IMR-90 (cell line): Measurements from ENCODE around the gene ATP6V1E1. TPM values are rescaled to one million over a fixed set of nuclear protein-coding genes. Genes with fewer than 3 reads are reported as not detected.

ENCODE experiments used
- ATAC-seq: fragments of 200-7000 bp; cut with Tn5 transposase; 2 replicates; pipeline ENCODE4 v1.9.1; 2020; ENCODE audit warnings: low read depth, mild to moderate bottlenecking, moderate library complexity
- BruUV-seq: library from RNA; stranded (reverse); fragments of 400-500 nt; replicated peaks from 2 replicates; lab custom pipeline; 2021; lab: Mats Ljungman, UMichigan
- CTCF ChIA-PET: fragments of 300-600 bp; formaldehyde crosslinking; extraction: SDS; loops from one replicate; lab custom pipeline; 2021; ENCODE audit warnings: antibody characterized with exemption; lab: Yijun Ruan, JAX
- POLR2A ChIA-PET: fragments of 300-600 bp; sonication (Branson Sonifier 250); formaldehyde crosslinking; loops from one replicate; lab custom pipeline; 2022; ENCODE audit warnings: antibody characterized with exemption; ENCODE audit not compliant: unreplicated experiment; lab: Charles Lee
- DNase-seq: peaks from one replicate; pipeline ENCODE4 v3.0.0; 2013
- H2AFZ ChIP-seq: replicated peaks from 2 replicates; pipeline ENCODE3; 2013; ENCODE audit warnings: low read length, mild to moderate bottlenecking; ENCODE audit not compliant: poor library complexity
- H2AK5ac ChIP-seq: 2 replicates; pipeline ENCODE4 v1.6.1; 2013; ENCODE audit warnings: low read depth, low read length, inconsistent platforms
- H2AK9ac ChIP-seq: replicated peaks from 2 replicates; pipeline ENCODE3; 2013; ENCODE audit warnings: mild to moderate bottlenecking, low read depth, low read length, moderate library complexity; ENCODE audit not compliant: poor library complexity
- H2BK120ac ChIP-seq: 2 replicates; pipeline ENCODE4 v1.6.1; 2013; ENCODE audit warnings: low read depth, low read length, inconsistent platforms
- H2BK15ac ChIP-seq: 3 replicates; pipeline ENCODE4 v1.6.1; 2013; ENCODE audit warnings: low read depth, low read length, inconsistent platforms
- H2BK20ac ChIP-seq: 2 replicates; pipeline ENCODE4 v1.6.1; 2013; ENCODE audit warnings: low read depth, mild to moderate bottlenecking, inconsistent platforms, low read length, moderate library complexity
- H2BK5ac ChIP-seq: 2 replicates; pipeline ENCODE4 v1.6.1; 2013; ENCODE audit warnings: mild to moderate bottlenecking, low read depth, low read length, inconsistent platforms; ENCODE audit not compliant: poor library complexity, severe bottlenecking
- H3K14ac ChIP-seq: replicated peaks from 2 replicates; pipeline ENCODE4 v1.6.1; 2013; ENCODE audit warnings: low read depth, low read length, inconsistent platforms
- H3K18ac ChIP-seq: 2 replicates; pipeline ENCODE4 v1.6.1; 2013; ENCODE audit warnings: low read depth, low read length, control low read depth
- H3K23ac ChIP-seq: 2 replicates; pipeline ENCODE4 v1.6.1; 2013; ENCODE audit warnings: low read depth, low read length, inconsistent platforms
- H3K27ac ChIP-seq: 2 replicates; pipeline ENCODE4 v1.5.1; 2013; ENCODE audit warnings: mild to moderate bottlenecking, control low read depth, low read length; ENCODE audit not compliant: insufficient read depth
- H3K27me3 ChIP-seq: 2 replicates; pipeline ENCODE4 v1.6.1; 2013; ENCODE audit warnings: low read length; ENCODE audit not compliant: control insufficient read depth, insufficient read depth
- H3K36me3 ChIP-seq: 2 replicates; pipeline ENCODE4 v1.6.1; 2013; ENCODE audit warnings: low read length, mixed read lengths; ENCODE audit not compliant: control insufficient read depth, insufficient read depth
- H3K4ac ChIP-seq: 2 replicates; pipeline ENCODE4 v1.6.1; 2013; ENCODE audit warnings: low read depth, low read length, inconsistent platforms
- H3K4me1 ChIP-seq: 2 replicates; pipeline ENCODE4 v1.6.1; 2013; ENCODE audit warnings: low read length, mixed read lengths; ENCODE audit not compliant: control insufficient read depth, insufficient read depth
- H3K4me2 ChIP-seq: 2 replicates; pipeline ENCODE4 v1.6.1; 2013; ENCODE audit warnings: low read depth, mild to moderate bottlenecking, control low read depth, low read length, moderate library complexity
- H3K4me3 ChIP-seq: 2 replicates; pipeline ENCODE4 v1.5.1; 2013; ENCODE audit warnings: low read depth, mild to moderate bottlenecking, control low read depth, low read length, moderate library complexity; ENCODE audit not compliant: insufficient read depth
- H3K56ac ChIP-seq: 2 replicates; pipeline ENCODE4 v1.6.1; 2013; ENCODE audit warnings: low read length, inconsistent platforms; ENCODE audit not compliant: insufficient read depth; ENCODE audit errors: extremely low read depth
- H3K79me1 ChIP-seq, 2 experiments: 2 replicates each; pipeline ENCODE4 v1.6.1; 2013; ENCODE audit warnings: low read length in 2 of 2, inconsistent platforms in 1 of 2, low read depth in 1 of 2
- H3K9ac ChIP-seq: 2 replicates; pipeline ENCODE4 v1.6.1; 2013; ENCODE audit warnings: low read depth, low read length, control low read depth
- H3K9me1 ChIP-seq: 2 replicates; pipeline ENCODE4 v1.6.1; 2013; ENCODE audit warnings: low read length, inconsistent platforms; ENCODE audit not compliant: insufficient read depth
- H3K9me3 ChIP-seq: 2 replicates; pipeline ENCODE4 v1.6.1; 2013; ENCODE audit warnings: low read length; ENCODE audit not compliant: control insufficient read depth, insufficient read depth
- H4K20me1 ChIP-seq: 2 replicates; pipeline ENCODE4 v1.6.1; 2013; ENCODE audit warnings: low read length, inconsistent platforms; ENCODE audit not compliant: insufficient read depth
- H4K5ac ChIP-seq: 2 replicates; pipeline ENCODE4 v1.6.1; 2013; ENCODE audit warnings: mild to moderate bottlenecking, low read depth, low read length, control low read depth
- H4K8ac ChIP-seq, 2 experiments: 2 replicates each; pipeline ENCODE4 v1.6.1; 2013; ENCODE audit warnings: low read depth in 2 of 2, low read length in 2 of 2, control low read depth in 1 of 2, inconsistent platforms in 1 of 2
- H4K91ac ChIP-seq: 2 replicates; pipeline ENCODE4 v1.6.1; 2013; ENCODE audit warnings: low read depth, low read length, inconsistent platforms; ENCODE audit not compliant: insufficient read depth
- BHLHE40 ChIP-seq: fragments of 150-350 bp; IDR thresholded peaks from 2 replicates; pipeline ENCODE4 v1.6.1; 2016; ENCODE audit warnings: mild to moderate bottlenecking, low read depth, low read length
- CEBPB ChIP-seq: IDR thresholded peaks from 2 replicates; pipeline ENCODE4 v1.6.1; 2012; ENCODE audit warnings: low read depth, low read length, improper control_type of control experiment
- FOS ChIP-seq: fragments of 150-350 bp; IDR thresholded peaks from 2 replicates; pipeline ENCODE4 v1.6.1; 2016; ENCODE audit warnings: low read depth, low read length
- MAFK ChIP-seq: IDR thresholded peaks from 2 replicates; pipeline ENCODE4 v1.6.1; 2012; ENCODE audit warnings: low read depth, low read length, improper control_type of control experiment
- NFE2L2 ChIP-seq: fragments of 150-350 bp; IDR thresholded peaks from 2 replicates; pipeline ENCODE4 v1.6.1; 2016; ENCODE audit warnings: low read depth, mild to moderate bottlenecking, low read length
- RCOR1 ChIP-seq: IDR thresholded peaks from 2 replicates; pipeline ENCODE4 v1.6.1; 2012; ENCODE audit warnings: mild to moderate bottlenecking, low read length, improper control_type of control experiment; ENCODE audit not compliant: insufficient replicate concordance
- RFX5 ChIP-seq: IDR thresholded peaks from 2 replicates; pipeline ENCODE4 v1.8.0; 2012; ENCODE audit warnings: low read depth, mild to moderate bottlenecking, low read length, moderate library complexity
- SMC3 ChIP-seq: fragments of 150-350 bp; IDR thresholded peaks from 2 replicates; pipeline ENCODE4 v1.6.1; 2016; ENCODE audit warnings: low read depth, mild to moderate bottlenecking, antibody characterized with exemption, low read length, moderate library complexity
- USF2 ChIP-seq: fragments of 150-350 bp; IDR thresholded peaks from 2 replicates; pipeline ENCODE4 v1.6.1; 2017; ENCODE audit warnings: mild to moderate bottlenecking, antibody characterized with exemption, low read length, low read depth
- WGBS, 2 experiments: methylation state at CpG; one replicate each; pipeline versions ENCODE4 v1.1.5 to v1.1.7; 2013; ENCODE audit warnings: missing lambda C conversion rate in 2 of 2; ENCODE audit not compliant: insufficient read length in 1 of 2; ENCODE audit errors: extremely low coverage in 2 of 2; 5-methylcytosine and 5-hydroxymethylcytosine counted together
- dilution Hi-C: fragments of 300-500 bp; cut with HindIII; formaldehyde crosslinking; loops from one replicate; pipeline ENCODE4 v1.14.3; 2018; ENCODE audit warnings: low sequenced_read_pairs; ENCODE audit not compliant: unreplicated experiment
- in situ Hi-C: fragments of 300-500 bp; cut with MboI; formaldehyde crosslinking; loops from 3 replicates; pipeline ENCODE4 v1.14.3; 2019; ENCODE audit warnings: low sequenced_read_pairs, inconsistent platforms, mixed read lengths
- intact Hi-C: fragments of 100-400 bp; cut with micrococcal nuclease; formaldehyde crosslinking; loops from 2 replicates; pipeline ENCODE4 v1.10.0; 2022
- polyA plus RNA-seq, 3 experiments: library from polyadenylated mRNA; depleted of rRNA; stranded (reverse); fragments of >200 nt; gene quantifications; 2 replicates each; pipeline ENCODE4 v1.2.3, GENCODE V29; 2012; ENCODE audit warnings: low replicate concordance in 1 of 3
- total RNA-seq: library from RNA; depleted of rRNA; stranded (reverse); fragments of >200 nt; gene quantifications from 2 replicates; pipeline ENCODE4 v1.2.3, GENCODE V29; 2012

Gene ATP6V1E1
- total and polyA plus RNA-seq, 2 of the 4 experiments (the other 2 are of a cell fraction): 144 to 148 TPM

GRCh38 chr22:17613280-17613679 lies 15.3 kb downstream of the ATP6V1E1 start:
- Histone ChIP-seq H3K27ac (no peak overlapping the region), H3K4ac (no peak overlapping the region), H3K79me1 (peaks cover 0 to 17% of the 10 kb centered on the region in 2 experiments; a peak in 3 of 4 replicates), H3K56ac (no peak overlapping the region), H2BK15ac (no peak overlapping the region), H3K36me3 (peaks cover 38% of the 10 kb centered on the region), H3K9me3 (no peaks in the 10 kb centered on the region), H4K5ac (no peak overlapping the region), H2BK120ac (no peak overlapping the region), H3K4me3 (no peak overlapping the region), H3K9ac (no peak overlapping the region), H4K8ac (no peak overlapping the region), H2BK5ac (no peak overlapping the region), H2AFZ (no peak overlapping the region), H3K4me1 (no peaks in the 10 kb centered on the region), H3K14ac (no peak overlapping the region), H2AK9ac (no peak overlapping the region), H3K27me3 (no peaks in the 10 kb centered on the region), H2BK20ac (no peak overlapping the region), H4K20me1 (peaks cover 3% of the 10 kb centered on the region; the same call in 1 of the 2 replicates), H3K18ac (no peak overlapping the region), H3K9me1 (no peaks in the 10 kb centered on the region), H3K23ac (no peak overlapping the region), H4K91ac (no peak overlapping the region), H2AK5ac (no peak overlapping the region), H3K4me2 (no peak overlapping the region)
- no TSS peak for BruUV-seq
- no peak for DNase-seq
- in situ Hi-C loops (no loop called here), intact Hi-C loops (no loop called here), dilution Hi-C loops (no loop called here)
- ATAC-seq: no peak
- ChIA-PET POLR2A (no interaction called here), CTCF (no interaction called here)
- TF ChIP-seq SMC3 (no peak), NFE2L2 (no peak), MAFK (no peak), CEBPB (no peak), BHLHE40 (no peak), FOS (no peak), USF2 (no peak), RCOR1 (no peak), RFX5 (no peak)
- WGBS, 2 experiments: no CpG with 5 or more reads among the region's 7 CpGs
